ENCODE data around the gene GRHPR.
"Not testable (repeated sequence)": the region's sequence is repeated elsewhere in the genome, so short reads cannot be mapped to it uniquely, and the experiment has no call there.

DNA sequence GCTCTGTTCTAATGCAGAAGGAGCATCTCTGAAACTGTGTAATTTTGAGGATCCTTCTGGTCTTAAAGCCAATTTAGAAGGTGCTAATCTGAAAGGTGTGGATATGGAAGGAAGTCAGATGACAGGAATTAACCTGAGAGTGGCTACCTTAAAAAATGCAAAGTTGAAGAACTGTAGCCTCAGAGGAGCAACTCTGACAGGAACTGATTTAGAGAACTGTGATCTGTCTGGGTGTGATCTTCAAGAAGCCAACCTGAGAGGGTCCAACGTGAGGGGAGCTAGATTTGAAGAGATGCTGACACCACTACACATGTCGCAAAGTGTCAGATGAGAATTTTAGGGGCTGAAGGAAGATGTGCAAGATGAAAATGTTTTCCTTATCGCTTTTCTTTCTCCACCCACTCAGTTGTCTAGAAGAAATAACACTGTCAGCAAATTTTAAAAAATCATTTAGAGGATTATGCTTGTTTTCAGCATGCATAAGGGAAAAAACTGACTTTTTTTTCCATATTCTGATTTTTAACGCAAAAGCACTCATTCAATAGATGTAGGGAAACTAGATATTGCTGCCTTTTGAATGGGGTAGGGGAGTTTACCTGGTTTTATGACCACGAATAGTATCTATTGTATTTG, 55.6 kb downstream of the GRHPR start:
- not testable (repeated sequence) for TF ChIP-seq POLR2A (IDR thresholded peaks at IDR 0.05; ENCODE audit: low read length); GATA1 (IDR thresholded peaks at IDR 0.05; ENCODE audit: low read depth, low read length)

Data from erythroblast (primary cell).